GM12878 (cell line): ENCODE results near the gene POLR3A.

Experiments
- CHD2 ChIP-seq: IDR thresholded peaks from 2 replicates; pipeline ENCODE4 v1.6.1; 2011; ENCODE audit warnings: low read depth, low read length, improper control_type of control experiment, borderline replicate concordance
- CREB1 ChIP-seq: IDR thresholded peaks from 2 replicates; pipeline ENCODE4 v1.6.1; 2012; ENCODE audit warnings: low read depth, mild to moderate bottlenecking, inconsistent platforms
- EP300 ChIP-seq, 2 experiments: fragments of 150-350 bp in 1 of 2; IDR thresholded peaks; 2 replicates each; pipeline ENCODE4 v1.6.1; 2011 to 2012; ENCODE audit warnings: low read depth in 2 of 2, low read length in 2 of 2, borderline replicate concordance in 1 of 2, improper control_type of control experiment in 1 of 2, inconsistent platforms in 1 of 2; ENCODE audit not compliant: control insufficient read depth in 1 of 2
- NR2F1 ChIP-seq: fragments of 450-650 bp; conservative IDR thresholded peaks from 2 replicates; pipeline ENCODE4 v1.6.1; 2017; ENCODE audit warnings: mild to moderate bottlenecking
- RAD21 ChIP-seq: IDR thresholded peaks from 2 replicates; pipeline ENCODE4 v1.6.1; 2011; ENCODE audit warnings: mild to moderate bottlenecking, low read depth, low read length, moderate library complexity; ENCODE audit not compliant: insufficient read depth
- RCOR1 ChIP-seq: conservative IDR thresholded peaks from 2 replicates; pipeline ENCODE4 v1.6.1; 2012; ENCODE audit warnings: low read depth, low read length, improper control_type of control experiment
- YY1 ChIP-seq: IDR thresholded peaks from 2 replicates; pipeline ENCODE4 v1.6.1; 2011; ENCODE audit warnings: low read depth, mild to moderate bottlenecking, low read length
- TF ChIP-seq, protein P1 (sequence below): IDR thresholded peaks from 2 replicates; pipeline ENCODE4 v1.6.1; 2012; ENCODE audit warnings: low read depth, low read length, improper control_type of control experiment
- TF ChIP-seq, protein P2 (sequence below), 3 experiments: IDR thresholded peaks in 2 of 3; conservative IDR thresholded peaks in 1 of 3; 2 replicates each; pipeline ENCODE4 v1.5.1; 2011; ENCODE audit warnings: low read depth in 3 of 3, low read length in 3 of 3, mild to moderate bottlenecking in 3 of 3, control low read depth in 2 of 3, moderate library complexity in 2 of 3, inconsistent platforms in 1 of 3, mixed read lengths in 1 of 3; ENCODE audit not compliant: control insufficient read depth in 2 of 3, insufficient read depth in 1 of 3; ENCODE audit errors: extremely low read depth in 1 of 3

DNA sequence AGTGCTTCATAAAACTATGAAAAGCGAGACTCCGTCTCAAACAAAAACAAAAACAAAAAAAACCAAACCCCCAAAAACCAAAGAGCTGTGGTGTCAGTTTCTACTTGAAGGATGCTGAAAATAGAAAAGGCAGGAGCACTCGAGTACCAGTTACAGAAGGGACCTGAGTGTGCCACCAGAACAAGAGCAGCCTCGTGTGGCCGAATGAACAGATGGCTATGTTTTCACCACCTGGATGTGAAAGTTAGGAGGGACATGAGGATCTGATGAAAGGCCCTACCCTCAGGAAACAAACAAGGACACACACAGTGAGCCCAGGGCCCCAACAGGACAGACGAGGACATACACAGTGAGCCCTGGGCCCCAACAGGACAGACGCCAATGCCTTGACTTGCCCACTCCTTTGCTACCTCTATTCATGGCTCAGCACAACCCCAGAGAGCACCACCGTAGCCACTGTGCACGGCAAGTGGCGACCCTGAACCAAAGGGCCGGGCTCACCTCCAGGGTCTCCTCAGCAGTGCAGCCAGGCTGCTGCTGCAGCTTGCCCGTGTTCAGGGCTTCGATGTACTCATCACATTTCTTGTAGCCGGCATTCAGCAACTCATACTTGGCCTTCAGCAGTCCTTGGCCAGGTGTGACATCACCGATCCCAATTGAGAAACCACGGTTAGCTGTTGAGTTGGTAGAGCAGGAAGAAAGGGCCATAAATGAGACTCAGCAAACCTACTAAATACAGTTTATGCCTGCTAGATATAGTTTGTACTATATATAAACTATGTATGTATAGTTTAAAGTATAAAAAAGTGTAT is 24.9 kb downstream of the POLR3A start:
- TF ChIP-seq, protein P1, sequence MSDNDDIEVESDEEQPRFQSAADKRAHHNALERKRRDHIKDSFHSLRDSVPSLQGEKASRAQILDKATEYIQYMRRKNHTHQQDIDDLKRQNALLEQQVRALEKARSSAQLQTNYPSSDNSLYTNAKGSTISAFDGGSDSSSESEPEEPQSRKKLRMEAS, result no peak
- TF ChIP-seq, protein P2, sequence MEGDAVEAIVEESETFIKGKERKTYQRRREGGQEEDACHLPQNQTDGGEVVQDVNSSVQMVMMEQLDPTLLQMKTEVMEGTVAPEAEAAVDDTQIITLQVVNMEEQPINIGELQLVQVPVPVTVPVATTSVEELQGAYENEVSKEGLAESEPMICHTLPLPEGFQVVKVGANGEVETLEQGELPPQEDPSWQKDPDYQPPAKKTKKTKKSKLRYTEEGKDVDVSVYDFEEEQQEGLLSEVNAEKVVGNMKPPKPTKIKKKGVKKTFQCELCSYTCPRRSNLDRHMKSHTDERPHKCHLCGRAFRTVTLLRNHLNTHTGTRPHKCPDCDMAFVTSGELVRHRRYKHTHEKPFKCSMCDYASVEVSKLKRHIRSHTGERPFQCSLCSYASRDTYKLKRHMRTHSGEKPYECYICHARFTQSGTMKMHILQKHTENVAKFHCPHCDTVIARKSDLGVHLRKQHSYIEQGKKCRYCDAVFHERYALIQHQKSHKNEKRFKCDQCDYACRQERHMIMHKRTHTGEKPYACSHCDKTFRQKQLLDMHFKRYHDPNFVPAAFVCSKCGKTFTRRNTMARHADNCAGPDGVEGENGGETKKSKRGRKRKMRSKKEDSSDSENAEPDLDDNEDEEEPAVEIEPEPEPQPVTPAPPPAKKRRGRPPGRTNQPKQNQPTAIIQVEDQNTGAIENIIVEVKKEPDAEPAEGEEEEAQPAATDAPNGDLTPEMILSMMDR (IDR thresholded peaks at IDR 0.05 in 2 of 3, conservative IDR thresholded peaks at IDR 0.05 in 1 of 3; ENCODE audit: control insufficient read depth in 2 of 3, extremely low read depth in 1 of 3, insufficient read depth in 1 of 3, low read depth in 3 of 3, low read length in 3 of 3), result no peak
- TF ChIP-seq RAD21, result no peak
- TF ChIP-seq RCOR1, result no peak
- TF ChIP-seq CHD2, result no peak
- TF ChIP-seq NR2F1, result no peak
- no peak for TF ChIP-seq CREB1
- TF ChIP-seq YY1, result no peak
- no peak for TF ChIP-seq EP300 (IDR thresholded peaks at IDR 0.05; ENCODE audit: borderline replicate concordance in 1 of 2, control insufficient read depth in 1 of 2, low read depth in 2 of 2, low read length in 2 of 2)
